GM19351 (cell line): ENCODE results near the gene BAZ2B.

Experiments used
- ATAC-seq: cut with Tn5 transposase; IDR thresholded peaks from one replicate; pipeline ENCODE4 v1.9.1; 2021; ENCODE audit warnings: mild to moderate bottlenecking, moderate library complexity; ENCODE audit not compliant: unreplicated experiment

BAZ2B gene

DNA sequence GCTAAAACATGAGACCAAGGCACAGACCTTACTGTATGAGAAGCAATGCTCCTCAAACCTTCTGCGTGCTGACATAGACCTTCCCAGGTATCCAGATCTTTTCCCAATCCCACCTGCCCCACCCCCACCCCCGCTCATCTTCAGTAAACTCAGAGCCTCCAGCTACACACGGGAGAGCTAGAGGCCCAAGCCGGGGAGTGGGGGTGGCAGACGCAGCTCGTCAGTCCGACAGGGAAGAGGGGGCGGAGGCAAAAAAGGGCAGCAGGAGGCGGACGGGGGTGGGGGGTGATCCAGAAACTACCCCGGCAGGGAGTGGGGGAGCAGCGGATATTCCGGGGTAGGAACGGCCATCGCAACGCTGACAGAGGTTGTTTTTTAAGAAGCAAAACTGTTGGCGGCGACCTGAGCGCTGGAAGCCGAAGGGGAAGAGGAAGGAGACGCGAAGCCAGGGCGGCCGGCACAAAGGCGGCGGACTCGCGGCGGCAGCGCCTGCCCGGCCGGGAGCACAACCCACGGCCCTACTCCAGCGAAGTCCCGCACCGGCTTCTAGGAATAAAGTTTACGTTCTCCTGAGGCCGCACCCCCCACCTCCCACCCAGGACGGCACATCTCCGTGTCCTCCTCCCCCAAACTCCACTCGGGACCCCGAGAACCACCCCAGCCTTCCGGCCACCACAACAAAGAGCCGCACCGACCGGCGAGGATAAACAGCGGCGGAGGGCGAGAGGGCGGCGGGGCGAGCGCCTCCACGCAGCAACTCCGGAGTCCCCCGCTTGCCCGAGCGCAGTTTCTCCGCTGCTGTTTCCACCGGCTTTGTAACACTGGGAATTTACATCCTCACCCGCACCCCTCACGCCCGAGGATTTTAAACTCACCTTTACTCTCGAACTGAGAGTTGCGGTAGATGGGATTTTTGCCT is 722 bp downstream of the BAZ2B start:
- ATAC-seq, result peak; percentile 65

GRCh38 chr2:159614534-159615366 is 1.6 kb downstream of the BAZ2B start:
- peak; percentile 18 for ATAC-seq

DNA sequence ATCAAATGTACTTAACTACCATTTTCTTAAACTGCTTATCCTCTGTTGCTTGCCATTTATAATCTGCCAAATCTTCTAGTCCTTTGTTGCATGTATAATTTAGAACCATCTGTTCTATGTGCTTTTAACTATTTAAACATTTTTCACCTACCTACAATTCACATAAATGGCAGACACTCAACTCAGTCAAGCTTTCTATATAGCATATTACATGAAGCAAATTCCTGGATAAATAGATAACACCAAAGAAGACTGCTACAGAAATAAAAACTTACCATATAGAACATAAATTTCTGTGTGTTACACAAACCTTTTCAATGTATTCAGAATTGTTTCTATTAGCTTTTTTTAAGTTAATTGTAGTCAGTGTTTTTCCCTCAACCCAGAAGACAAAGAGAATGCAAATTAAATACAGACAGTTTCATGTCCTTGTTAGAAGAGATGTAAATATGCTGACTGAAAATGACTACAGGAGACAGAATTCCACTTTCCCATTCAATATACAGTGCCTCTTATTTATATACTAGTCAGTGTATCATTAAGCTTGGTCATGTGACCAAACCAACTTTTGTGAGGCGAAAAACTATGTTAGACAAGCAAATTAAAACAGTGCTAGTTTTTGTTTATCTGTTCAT is 2.6 kb downstream of the BAZ2B start:
- no peak for ATAC-seq

DNA sequence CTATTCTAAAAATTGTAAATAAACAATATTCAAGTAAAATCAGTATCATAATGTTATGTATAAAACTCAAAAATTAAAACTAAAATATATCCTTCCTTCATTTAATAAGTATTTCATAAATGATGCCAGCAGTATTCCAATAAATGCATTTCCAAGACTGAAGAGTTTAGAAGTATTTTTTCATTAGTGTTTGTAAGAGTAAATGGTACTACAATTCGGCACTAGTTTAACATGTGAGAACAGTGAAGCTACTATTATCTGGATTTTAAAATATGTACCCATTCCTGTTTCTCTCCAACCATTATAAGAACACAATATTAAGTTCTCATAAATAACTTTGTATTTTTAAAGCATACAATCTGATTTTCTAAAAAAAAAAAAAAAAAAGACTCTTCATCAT is 3.3 kb downstream of the BAZ2B start:
- ATAC-seq, result no peak

DNA sequence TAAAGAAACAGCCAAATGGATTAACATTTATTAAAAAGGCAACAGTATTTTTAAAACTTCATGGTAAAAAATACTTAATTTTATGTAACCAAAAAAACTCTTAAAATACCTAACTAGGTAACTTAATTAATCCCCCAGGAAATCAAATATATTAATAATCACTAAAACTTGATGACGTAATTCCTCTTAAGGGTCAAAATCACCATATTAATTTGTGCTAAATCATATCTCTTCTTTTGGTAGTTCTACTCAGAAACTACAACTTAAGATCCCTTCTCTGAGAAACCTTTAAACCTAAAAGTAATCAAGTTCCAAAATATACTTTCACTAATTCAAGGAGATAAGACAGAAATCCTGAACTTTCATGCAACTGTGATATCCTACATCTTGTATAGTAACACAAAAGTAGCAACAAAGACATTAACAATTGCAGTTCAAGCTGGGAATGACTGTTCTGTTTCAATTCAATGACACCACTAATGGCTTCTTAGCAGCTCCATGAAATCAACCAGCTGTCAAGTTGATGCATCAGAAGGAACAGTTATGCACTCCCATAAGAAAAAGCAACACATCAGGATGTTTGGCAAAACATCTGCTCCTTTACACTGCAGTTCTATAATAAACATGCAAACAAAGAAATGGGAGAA is 4.0 kb downstream of the BAZ2B start:
- no peak for ATAC-seq

- no peak for ATAC-seq
These were observed 6.4 kb downstream of the BAZ2B start for GRCh38 chr2:159609811-159610549.

GRCh38 chr2:159608723-159609308 is 7.5 kb downstream of the BAZ2B start:
- ATAC-seq, result no peak

GRCh38 chr2:159608108-159608507 is 8.2 kb downstream of the BAZ2B start:
- ATAC-seq, result no peak

DNA sequence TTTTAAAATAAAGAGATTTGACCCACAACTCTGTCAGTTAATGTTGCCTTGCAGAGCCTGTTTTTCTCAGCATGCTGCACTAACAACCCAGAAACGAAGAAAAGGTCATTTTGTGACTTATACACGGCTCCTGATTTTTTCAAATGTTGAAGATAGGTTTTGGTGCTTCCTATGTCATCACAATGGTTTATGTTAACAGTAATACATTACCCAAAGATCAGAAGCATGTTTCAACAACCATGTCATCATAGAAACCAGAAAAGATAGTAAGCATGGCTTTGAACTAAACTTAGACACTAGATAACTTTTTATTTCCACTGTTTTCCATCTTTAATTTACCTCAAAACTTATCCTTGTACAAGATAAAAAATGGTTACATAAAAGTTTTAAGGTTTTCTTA is 10.1 kb downstream of the BAZ2B start:
- ATAC-seq, result no peak

DNA sequence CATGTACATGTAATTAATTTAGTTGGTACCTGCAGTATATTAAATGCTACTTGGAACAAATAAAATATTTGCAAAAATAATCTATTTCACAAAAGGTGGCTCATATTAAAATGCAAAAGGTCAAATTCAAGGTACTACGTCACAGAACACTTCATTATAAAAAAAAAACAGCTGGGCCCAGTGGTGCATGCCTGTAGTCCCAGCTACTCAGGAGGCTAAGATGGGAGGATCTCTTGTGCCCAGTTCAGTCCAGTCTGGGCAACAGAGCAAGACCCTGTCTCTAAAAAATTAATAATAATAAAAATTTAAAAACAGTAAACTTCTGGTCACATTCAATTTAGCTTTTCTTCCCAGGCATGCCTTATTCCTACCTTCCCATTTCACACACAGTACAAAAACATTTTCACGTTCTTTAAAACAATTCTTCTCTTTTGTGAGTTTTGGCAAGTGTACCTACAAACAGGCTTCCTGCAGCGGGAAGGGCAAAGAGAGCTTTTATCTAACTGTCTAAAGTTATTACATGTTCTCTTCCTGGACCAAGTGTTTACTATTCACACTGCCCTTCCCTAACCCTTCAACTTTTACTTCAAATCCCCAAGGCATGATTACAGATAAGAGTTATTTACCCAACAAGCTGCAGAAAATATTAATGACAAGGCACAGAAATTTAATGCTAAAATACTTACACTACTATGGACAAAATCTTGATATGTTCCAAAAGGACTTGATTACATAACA is 10.7 kb downstream of the BAZ2B start:
- no peak for ATAC-seq

GRCh38 chr2:159604159-159604558 is 12.2 kb downstream of the BAZ2B start:
- no peak for ATAC-seq

DNA sequence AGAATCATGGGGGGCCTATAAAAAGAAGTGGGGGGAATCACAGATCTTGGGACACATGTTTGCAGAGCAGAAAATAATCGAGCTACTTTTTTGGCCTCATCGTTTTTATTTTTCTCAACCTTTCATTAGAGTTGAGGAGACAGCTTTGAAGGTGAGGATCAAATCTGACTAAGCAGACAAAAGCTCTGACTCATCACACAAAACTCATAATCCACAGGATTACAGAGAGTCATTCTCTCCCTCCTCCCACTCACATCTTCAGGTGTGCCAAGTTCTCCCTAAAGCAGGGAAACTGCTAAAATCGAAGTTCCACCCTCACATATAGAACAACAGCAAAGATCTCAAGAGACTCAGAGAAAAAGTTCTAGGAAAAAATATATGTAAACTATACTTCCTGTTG is 15.6 kb downstream of the BAZ2B start:
- no peak for ATAC-seq

DNA sequence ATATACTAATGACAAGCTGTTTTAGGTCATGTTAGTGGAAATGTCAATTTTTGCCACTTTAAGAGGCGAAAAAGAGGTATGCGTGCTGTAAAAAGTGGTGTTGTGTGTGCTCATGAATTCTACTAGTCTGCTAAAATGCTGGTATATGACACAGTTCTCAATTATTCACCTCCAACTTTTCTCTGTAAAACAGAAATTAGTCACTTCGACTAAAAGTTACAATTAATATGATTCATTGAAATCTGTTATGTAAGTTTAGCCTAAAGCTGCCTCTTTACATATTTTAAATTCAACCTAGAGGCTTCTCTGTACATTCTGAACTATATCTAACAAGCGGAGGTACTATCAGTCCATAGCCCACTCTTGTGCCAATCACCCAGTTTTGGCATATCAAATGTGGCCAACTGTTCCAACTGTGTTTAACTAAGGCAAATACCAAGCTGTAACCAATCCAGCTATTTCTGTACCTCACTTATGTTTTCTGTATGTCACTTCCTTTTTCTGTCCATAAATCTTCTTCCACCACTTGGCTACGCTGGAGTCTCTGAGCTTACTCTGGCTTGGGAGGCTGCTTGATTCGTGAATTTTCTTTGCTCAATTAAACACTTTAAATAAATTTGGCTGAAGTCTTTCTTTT is 20.8 kb downstream of the BAZ2B start:
- no peak for ATAC-seq

- ATAC-seq, result no peak
These were observed 23.9 kb downstream of the BAZ2B start for GRCh38 chr2:159592441-159592840.

DNA sequence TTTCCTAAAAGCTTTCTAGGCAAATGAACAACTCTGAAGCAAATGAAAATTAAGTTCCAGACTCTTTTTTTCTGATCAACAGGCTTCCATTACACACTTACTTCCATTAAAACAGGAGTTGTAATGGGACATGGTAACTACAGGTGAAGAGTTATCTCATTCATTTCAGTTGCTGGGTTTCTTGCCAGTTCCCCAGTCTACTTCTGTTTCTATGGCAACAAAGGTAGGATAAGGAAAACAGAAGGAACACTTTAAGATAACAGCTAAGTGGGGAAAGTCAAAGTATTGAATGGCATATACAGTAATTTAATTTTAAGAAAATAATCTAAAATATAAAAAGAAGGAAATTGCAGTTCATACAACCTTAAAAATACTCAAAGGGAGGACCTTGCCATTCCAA is 25.1 kb downstream of the BAZ2B start:
- ATAC-seq, result no peak

GRCh38 chr2:159589286-159589685 is 27.1 kb downstream of the BAZ2B start:
- ATAC-seq, result no peak

- ATAC-seq, result no peak
These were observed 30.3 kb downstream of the BAZ2B start for GRCh38 chr2:159586034-159586433.

GRCh38 chr2:159585622-159586021 is 30.7 kb downstream of the BAZ2B start:
- no peak for ATAC-seq

GRCh38 chr2:159584796-159585195 is 31.6 kb downstream of the BAZ2B start:
- no peak for ATAC-seq
